ENCODE measurements around the gene WDR62. TPM values are rescaled to one million over a fixed set of nuclear protein-coding genes. Genes with fewer than 3 reads are reported as not detected.

Gene WDR62
- total and polyA plus RNA-seq, 9 donors, result 2.1 to 4.6 (median 3.5) TPM

- peaks cover 26% of the 10 kb centered on the region for H3K36me3 ChIP-seq (ENCODE audit: control insufficient read depth, insufficient read depth, low read length)
- 80% methylated on average over 1 of the region's 1 CpG for WGBS (ENCODE audit: insufficient coverage)
Observed at GRCh38 chr19:36110487-36111199, 55.9 kb downstream of the WDR62 start, which contains the start of gene OVOL3. Gene OVOL3, plus strand, starts transcription at chr19:36111143. Its CDS starts 60 bp downstream, at chr19:36111203.

DNA sequence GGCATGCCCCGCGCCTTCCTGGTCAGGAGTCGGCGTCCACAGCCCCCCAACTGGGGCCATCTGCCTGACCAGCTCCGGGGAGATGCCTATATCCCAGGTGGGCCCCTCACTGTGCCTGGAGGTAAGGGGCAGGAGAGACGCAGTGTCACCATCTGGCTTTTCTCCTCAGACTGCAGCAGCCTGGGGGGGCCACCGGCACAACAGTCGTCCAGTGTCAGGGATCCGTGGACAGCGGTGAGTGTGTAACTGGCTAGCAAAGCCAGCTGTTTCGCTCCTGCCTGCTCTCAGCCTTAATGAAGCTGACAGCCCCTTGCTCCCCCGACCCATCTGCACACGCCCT lies 56.5 kb downstream of the WDR62 start:
- peaks cover 18% of the 10 kb centered on the region for H3K4me1 ChIP-seq (ENCODE audit: control insufficient read depth, insufficient read depth, low read length)
- no peak for DNase-seq
- no peaks in the 10 kb centered on the region for H3K9me3 ChIP-seq (replicated peaks; ENCODE audit: control insufficient read depth, low read depth, low read length)
- H3K27me3 ChIP-seq (ENCODE audit: control insufficient read depth, insufficient read depth, low read length), result no peaks in the 10 kb centered on the region
- no peak overlapping the region for H3K27ac ChIP-seq (ENCODE audit: low read length)
- H3K36me3 ChIP-seq (ENCODE audit: control insufficient read depth, insufficient read depth, low read length), result peaks cover 26% of the 10 kb centered on the region
- H3K4me3 ChIP-seq (ENCODE audit: low read length), result no peak overlapping the region
- 57% methylated on average over 13 of the region's 13 CpGs for WGBS (ENCODE audit: insufficient coverage)

More at GRCh38 chr19:36110487-36111199, 55.9 kb downstream of the WDR62 start, which contains the start of gene OVOL3:
- H3K4me1 ChIP-seq (ENCODE audit: control insufficient read depth, insufficient read depth, low read length), result peaks cover 13% of the 10 kb centered on the region
- H3K9me3 ChIP-seq (replicated peaks; ENCODE audit: control insufficient read depth, low read depth, low read length), result no peaks in the 10 kb centered on the region
- DNase-seq, result no peak
- H3K27ac ChIP-seq (ENCODE audit: low read length), result no peak within 1 kb of the TSS
- no peaks in the 10 kb centered on the region for H3K27me3 ChIP-seq (ENCODE audit: control insufficient read depth, insufficient read depth, low read length)
- H3K4me3 ChIP-seq (ENCODE audit: low read length), result no peak within 1 kb of the TSS

- H3K36me3 ChIP-seq (ENCODE audit: control insufficient read depth, insufficient read depth, low read length), result peaks cover 31% of the 10 kb centered on the region
- H3K27ac ChIP-seq (ENCODE audit: low read length), result no peak overlapping the region
- DNase-seq, result no peak
- H3K4me3 ChIP-seq (ENCODE audit: low read length), result no peak overlapping the region
- H3K4me1 ChIP-seq (ENCODE audit: control insufficient read depth, insufficient read depth, low read length), result peaks cover 21% of the 10 kb centered on the region
- WGBS (ENCODE audit: insufficient coverage), result 91% methylated on average over 10 of the region's 10 CpGs
- H3K9me3 ChIP-seq (replicated peaks; ENCODE audit: control insufficient read depth, low read depth, low read length), result no peaks in the 10 kb centered on the region
- H3K27me3 ChIP-seq (ENCODE audit: control insufficient read depth, insufficient read depth, low read length), result no peaks in the 10 kb centered on the region
Observed at GRCh38 chr19:36112678-36113077, 58.0 kb downstream of the WDR62 start.

DNA sequence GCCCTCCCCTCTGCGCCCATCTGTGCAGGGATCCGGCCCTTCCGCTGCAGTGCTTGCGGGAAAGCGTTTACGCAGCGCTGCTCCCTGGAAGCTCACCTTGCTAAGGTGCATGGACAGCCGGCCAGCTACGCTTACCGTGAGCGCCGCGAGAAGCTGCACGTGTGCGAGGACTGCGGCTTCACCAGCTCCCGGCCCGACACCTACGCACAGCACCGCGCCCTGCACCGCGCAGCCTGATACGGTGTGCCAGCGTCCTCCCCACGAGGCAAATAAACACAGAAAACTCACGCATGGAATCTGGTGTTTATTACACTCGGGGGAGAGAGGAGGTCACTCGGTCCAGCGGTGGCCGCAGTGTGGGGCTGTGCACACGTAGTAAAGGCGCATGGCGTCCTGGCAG lies 58.7 kb downstream of the WDR62 start:
- Histone ChIP-seq H3K4me1 (ENCODE audit: control insufficient read depth, insufficient read depth, low read length) (peaks cover 21% of the 10 kb centered on the region), H3K9me3 (replicated peaks; ENCODE audit: control insufficient read depth, low read depth, low read length) (no peaks in the 10 kb centered on the region), H3K4me3 (ENCODE audit: low read length) (no peak overlapping the region), H3K36me3 (ENCODE audit: control insufficient read depth, insufficient read depth, low read length) (peaks cover 38% of the 10 kb centered on the region), H3K27ac (ENCODE audit: low read length) (no peak overlapping the region), H3K27me3 (ENCODE audit: control insufficient read depth, insufficient read depth, low read length) (no peaks in the 10 kb centered on the region)
- no peak for DNase-seq
- WGBS (ENCODE audit: insufficient coverage), result 85% methylated on average over 30 of the region's 34 CpGs

DNA sequence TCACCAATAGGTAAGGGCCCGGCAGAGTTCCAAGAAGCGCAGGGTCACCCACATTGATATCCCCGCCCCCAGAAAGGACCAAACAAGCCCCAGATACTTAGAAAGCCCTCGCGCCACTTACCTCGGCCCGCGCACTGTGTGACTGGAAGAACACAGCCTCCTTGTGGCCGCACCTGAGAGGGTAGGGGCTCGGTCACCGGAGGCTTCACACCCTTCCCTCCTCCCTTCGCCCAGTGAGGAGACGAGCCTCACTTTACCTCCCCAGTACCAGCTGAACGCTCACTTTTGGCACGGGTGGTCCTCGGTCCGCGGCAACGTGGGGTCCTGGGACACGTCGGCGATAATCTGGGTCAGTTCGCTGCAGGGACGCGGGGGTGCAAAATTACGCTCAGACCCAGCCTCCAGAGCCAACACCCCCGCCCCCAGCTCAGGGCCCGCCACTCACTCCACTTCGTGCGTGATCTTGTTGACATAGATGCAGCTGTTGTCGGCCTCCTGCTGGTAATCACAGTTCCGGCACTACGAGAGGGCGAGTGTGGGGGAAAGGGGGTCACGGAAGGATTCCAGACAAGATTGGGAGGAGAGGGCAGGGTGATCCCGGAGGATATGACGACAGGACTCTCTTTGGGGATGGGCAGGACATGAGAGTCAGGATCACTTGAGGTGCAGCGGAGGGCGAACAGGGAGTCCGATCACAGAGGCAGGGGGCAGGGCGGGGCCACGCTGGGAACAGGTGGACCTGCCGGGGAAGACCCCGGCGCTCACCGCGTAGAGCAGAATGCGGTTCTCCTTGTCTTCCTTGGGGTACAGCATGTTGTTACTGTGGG lies 59.4 kb downstream of the WDR62 start:
- peak; percentile 61 for DNase-seq
- 6% methylated on average over 30 of the region's 48 CpGs for WGBS (ENCODE audit: insufficient coverage)
- Histone ChIP-seq H3K27me3 (ENCODE audit: control insufficient read depth, insufficient read depth, low read length) (no peaks in the 10 kb centered on the region), H3K27ac (ENCODE audit: low read length) (peak overlapping the region; percentile 95), H3K36me3 (ENCODE audit: control insufficient read depth, insufficient read depth, low read length) (peaks cover 45% of the 10 kb centered on the region), H3K4me1 (ENCODE audit: control insufficient read depth, insufficient read depth, low read length) (peaks cover 21% of the 10 kb centered on the region), H3K9me3 (replicated peaks; ENCODE audit: control insufficient read depth, low read depth, low read length) (no peaks in the 10 kb centered on the region), H3K4me3 (ENCODE audit: low read length) (peak overlapping the region; percentile 78)

- Histone ChIP-seq H3K36me3 (ENCODE audit: control insufficient read depth, insufficient read depth, low read length) (peaks cover 49% of the 10 kb centered on the region), H3K27me3 (ENCODE audit: control insufficient read depth, insufficient read depth, low read length) (no peaks in the 10 kb centered on the region), H3K4me3 (ENCODE audit: low read length) (peak within 1 kb of the TSS; percentile 78), H3K9me3 (replicated peaks; ENCODE audit: control insufficient read depth, low read depth, low read length) (no peaks in the 10 kb centered on the region), H3K4me1 (ENCODE audit: control insufficient read depth, insufficient read depth, low read length) (peaks cover 21% of the 10 kb centered on the region), H3K27ac (ENCODE audit: low read length) (peak within 1 kb of the TSS; percentile 95)
- DNase-seq, result peak; percentile 100
- WGBS (ENCODE audit: insufficient coverage), result under 1% methylated on average over 54 of the region's 60 CpGs
Observed at GRCh38 chr19:36114721-36115452, 60.2 kb downstream of the WDR62 start, which contains the start of gene POLR2I. Gene POLR2I, minus strand, starts transcription at chr19:36114875. Its CDS starts 19 bp downstream, at chr19:36114856.

DNA sequence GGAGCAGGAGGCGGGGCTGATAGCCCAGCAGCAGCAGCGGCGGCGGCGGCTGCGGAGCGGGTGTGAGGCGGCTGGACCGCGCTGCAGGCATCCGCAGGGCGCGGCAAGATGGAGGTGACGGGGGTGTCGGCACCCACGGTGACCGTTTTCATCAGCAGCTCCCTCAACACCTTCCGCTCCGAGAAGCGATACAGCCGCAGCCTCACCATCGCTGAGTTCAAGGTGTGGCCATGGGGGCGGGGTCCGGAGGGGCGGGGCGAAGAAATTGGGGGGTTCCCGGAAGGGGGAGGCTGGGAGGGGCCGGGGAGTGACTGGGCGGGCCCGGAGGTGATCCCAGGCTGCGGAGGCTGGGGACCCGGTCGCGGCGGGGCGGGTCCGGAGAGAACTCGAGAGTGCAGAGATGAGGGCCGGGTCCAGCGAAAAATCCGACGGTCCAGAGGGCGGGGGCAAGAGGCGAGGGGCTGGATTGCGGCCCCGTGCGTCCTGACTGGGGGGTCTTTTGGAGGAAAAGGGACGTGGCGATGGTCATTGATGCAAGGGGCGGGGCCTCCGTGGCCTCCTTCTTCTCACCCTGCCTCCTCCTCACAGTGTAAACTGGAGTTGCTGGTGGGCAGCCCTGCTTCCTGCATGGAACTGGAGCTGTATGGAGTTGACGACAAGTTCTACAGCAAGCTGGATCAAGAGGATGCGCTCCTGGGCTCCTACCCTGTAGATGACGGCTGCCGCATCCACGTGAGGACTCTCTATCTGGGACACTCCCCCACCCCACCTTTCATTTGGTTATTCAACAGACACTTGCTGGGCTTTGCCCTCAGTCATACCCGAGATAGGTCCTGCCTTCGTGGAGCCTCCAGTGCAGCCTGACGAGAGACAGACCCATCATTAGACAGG lies 61.0 kb downstream of the WDR62 start, which contains the start of gene TBCB:
TBCB (plus strand) TSS at position 16 of the 891 bp plus-strand sequence; CDS start at position 109, 93 bp downstream.
- Histone ChIP-seq H3K27me3 (ENCODE audit: control insufficient read depth, insufficient read depth, low read length) (no peaks in the 10 kb centered on the region), H3K4me3 (ENCODE audit: low read length) (peak within 1 kb of the TSS; percentile 78), H3K4me1 (ENCODE audit: control insufficient read depth, insufficient read depth, low read length) (peaks cover 21% of the 10 kb centered on the region), H3K9me3 (replicated peaks; ENCODE audit: control insufficient read depth, low read depth, low read length) (no peaks in the 10 kb centered on the region), H3K27ac (ENCODE audit: low read length) (peak within 1 kb of the TSS; percentile 95), H3K36me3 (ENCODE audit: control insufficient read depth, insufficient read depth, low read length) (peaks cover 57% of the 10 kb centered on the region)
- 1% methylated on average over 45 of the region's 59 CpGs for WGBS (ENCODE audit: insufficient coverage)
- DNase-seq, result no peak

- peaks cover 21% of the 10 kb centered on the region for H3K4me1 ChIP-seq (ENCODE audit: control insufficient read depth, insufficient read depth, low read length)
- peaks cover 60% of the 10 kb centered on the region for H3K36me3 ChIP-seq (ENCODE audit: control insufficient read depth, insufficient read depth, low read length)
- H3K9me3 ChIP-seq (replicated peaks; ENCODE audit: control insufficient read depth, low read depth, low read length), result no peaks in the 10 kb centered on the region
- H3K27me3 ChIP-seq (ENCODE audit: control insufficient read depth, insufficient read depth, low read length), result no peaks in the 10 kb centered on the region
- H3K27ac ChIP-seq (ENCODE audit: low read length), result no peak overlapping the region
- no peak overlapping the region for H3K4me3 ChIP-seq (ENCODE audit: low read length)
- 80% methylated on average over 1 of the region's 1 CpG for WGBS (ENCODE audit: insufficient coverage)
- no peak for DNase-seq
Observed at GRCh38 chr19:36116344-36116637, 61.6 kb downstream of the WDR62 start.
